NCI-H1417 (cell line): Measurements from ENCODE around the gene TGFB1I1.

Experiments
- DNase-seq, 3 experiments: peaks; one replicate each; lab custom pipeline; 2025; lab: John Stamatoyannopoulos, UW

TGFB1I1 gene

GRCh38 chr16:31452631-31453106 lies 19.3 kb upstream of the TGFB1I1 start:
- no peak for DNase-seq

GRCh38 chr16:31453255-31454204 lies 18.4 kb upstream of the TGFB1I1 start:
- DNase-seq = no peak

- peak in 1 of 3 experiments; percentile 2 for DNase-seq
These were observed 16.2 kb upstream of the TGFB1I1 start for GRCh38 chr16:31455601-31456314.

- no peak for DNase-seq
These were observed 15.0 kb upstream of the TGFB1I1 start for GRCh38 chr16:31456988-31457360.

DNA sequence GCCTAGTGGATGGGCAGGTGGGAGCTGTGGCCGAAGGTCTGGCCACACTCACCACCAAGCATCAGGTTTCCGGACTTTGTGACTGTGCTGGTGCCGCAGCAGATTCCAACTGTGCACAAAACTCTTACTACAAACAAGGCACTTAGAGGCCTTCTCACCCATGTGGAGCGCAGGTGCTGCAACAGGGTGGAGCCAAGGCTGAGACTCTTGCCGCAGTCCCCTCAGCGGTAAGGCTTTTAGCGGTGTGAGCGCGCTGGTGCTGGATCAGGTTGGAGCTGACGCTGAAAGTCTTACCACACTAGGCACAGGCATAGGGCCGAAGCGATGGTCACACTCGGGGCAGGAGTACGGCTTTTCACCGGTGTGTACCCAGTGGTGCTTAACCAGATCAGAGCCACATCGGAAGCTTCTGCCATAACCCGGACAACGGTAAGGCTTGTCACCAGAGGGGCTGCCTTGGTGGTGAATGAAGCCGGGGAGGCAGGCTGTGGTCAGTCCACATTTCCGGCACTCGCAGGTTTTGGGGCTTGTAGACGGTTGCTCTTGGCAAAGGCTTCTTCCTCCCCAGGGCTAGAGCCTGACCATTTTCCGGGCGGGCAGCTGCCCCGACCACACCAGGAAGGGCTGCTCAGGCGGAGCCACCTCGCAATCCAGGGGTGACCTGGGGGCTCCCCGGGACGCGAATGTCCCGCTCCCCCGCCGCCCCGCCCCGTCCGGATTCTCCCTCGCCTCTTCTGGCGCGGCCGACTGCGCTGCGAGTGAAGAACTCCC lies 13.7 kb upstream of the TGFB1I1 start:
- peak; percentile 22 to 67 (median 60) for DNase-seq

DNA sequence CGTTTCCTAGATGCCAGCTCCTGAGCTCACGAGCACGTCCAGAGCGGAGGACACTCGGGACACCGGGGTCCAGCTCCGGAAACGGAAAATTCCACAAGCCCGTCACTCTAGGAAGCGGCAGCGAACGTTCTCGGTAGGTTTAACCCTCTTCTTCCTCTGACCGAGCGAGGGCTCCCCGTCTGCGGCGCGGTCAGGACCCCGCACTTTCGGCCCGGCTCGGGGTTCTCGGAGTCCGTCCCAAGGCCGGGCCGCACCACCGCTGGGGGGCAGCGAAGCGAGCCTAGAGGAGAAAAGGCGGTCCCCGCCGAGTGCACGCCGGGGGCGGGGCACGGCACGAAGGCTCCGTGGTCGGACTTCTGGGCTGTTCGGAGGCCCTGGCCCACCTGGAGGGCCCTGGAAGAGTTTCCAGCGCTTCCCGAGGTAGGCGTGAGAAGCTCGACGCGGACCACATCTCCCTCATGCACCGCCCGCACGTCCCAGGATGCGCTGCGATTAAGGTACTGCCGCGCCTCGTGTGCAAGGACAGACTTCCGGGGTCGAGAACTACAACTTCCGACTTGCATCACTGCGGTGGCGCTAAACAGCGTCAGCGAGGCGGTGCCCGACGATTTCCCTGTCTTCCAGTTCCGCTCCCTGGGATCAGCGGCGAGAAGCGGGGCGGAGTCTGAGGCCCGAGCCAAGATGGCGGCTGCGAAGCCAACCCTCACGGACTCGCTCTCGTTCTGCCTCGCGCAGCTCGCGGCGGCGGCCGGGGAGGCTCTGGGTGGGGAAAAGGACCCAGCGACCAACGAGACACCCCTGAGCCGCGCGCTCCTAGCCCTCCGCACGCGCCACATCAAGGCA lies 12.9 kb upstream of the TGFB1I1 start, which contains the start of gene ARMC5:
TSS of gene ARMC5 (plus strand) at position 658 of the 843 bp plus-strand sequence. CDS start at position 682, 24 bp downstream.
- peak; percentile 88 to 98 (median 96) for DNase-seq

DNA sequence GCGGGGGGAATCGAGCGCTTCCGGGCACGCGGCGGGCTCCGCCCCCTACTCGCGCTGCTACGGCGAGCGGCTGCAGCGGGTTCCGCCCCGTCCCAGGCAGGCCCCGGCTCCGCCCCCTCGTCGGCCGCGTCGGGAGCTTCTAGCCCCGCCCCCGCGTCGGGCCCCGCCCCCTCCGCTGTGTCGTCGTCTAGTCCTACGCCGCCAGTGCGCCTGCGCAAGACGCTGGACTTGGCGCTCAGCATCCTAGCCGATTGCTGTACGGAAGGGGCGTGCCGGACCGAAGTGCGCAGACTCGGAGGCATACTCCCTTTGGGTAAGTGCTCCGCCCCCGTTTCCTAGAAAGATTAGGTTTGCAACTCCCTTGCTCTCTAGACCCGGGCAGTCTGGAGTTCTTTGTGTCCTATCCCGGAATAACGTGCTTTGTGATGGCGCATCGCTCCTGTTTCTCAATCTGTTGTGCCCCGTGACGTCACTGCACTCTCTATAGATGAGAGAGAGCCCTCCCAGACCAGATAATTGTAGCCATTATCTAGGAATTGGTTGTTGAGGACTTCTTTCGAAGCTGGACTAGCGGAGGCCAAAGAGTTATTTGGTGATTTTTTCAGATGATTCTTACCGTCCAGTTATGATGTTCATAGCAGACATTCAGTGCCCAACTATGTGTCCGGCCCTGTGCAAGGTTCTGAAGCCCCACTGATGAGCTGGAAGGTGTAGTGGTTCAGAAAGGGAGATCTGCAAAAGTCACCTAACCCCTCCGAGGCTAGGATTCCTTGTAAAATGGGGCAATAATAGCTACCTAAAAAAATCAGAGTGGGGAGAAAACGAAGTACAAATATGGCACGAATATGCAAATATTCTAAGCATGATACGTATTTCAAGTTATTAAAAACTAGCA lies 12.0 kb upstream of the TGFB1I1 start:
- DNase-seq = peak; percentile 97 to 99 (median 99)

DNA sequence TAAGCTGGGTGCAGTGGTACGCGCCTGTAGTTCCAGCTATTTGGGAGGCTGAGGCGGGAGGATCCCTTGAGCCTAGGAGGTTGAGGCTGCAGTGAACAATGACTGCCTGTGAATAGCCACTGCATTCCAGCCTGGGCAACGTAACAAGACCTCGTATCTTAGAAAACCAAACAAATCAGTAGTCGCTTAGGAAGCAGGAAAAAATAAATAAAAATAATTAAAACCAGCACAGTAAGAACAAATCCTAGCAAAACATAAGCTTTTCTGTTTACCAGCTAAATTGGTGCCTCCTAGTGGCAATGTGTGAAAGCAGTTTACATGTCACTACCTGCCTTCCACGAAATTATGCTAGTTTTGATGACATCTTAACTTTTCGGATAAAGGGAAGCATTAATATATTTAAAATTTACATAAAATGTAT lies 11.4 kb upstream of the TGFB1I1 start:
- DNase-seq = peak in 1 of 3 experiments; percentile 27

DNA sequence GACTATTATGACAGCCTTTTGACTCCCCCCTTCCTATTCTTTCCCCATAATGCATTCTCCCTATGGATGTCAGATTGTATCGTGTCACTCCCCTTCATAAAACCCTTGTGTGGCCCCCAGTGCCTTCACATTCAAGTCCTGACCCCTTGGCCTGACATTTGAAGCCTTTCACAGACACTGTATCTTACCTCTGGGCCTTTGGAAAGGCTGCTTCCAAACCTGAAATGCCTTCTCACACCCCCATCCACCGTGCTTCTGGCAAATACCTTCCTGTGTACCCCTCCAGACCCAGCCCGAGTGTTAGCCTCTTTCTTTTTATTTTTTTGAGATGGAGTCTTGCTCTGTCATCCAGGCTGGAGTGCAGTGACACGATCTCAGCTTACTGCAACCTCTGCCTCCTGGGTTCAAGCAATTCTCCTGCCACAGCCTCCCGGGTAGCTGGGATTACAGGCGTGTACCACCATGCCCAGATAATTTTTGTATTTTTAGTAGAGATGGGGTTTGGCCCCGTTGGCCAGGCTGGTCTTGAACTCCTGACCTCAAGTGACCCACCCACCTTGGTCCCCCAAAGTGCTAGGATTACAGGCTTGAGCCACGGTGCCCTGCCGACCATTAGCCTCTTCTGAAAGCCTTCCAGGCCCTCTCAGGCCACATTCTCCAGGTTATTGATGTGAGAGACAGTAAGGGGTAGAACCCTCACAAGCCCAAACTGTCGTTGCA lies 10.6 kb upstream of the TGFB1I1 start:
- no peak for DNase-seq

GRCh38 chr16:31461921-31462804 lies 9.8 kb upstream of the TGFB1I1 start:
- DNase-seq = no peak

- DNase-seq = no peak
These were observed 7.6 kb upstream of the TGFB1I1 start for GRCh38 chr16:31464348-31464769.

- DNase-seq = no peak
These were observed 7.1 kb upstream of the TGFB1I1 start for GRCh38 chr16:31464781-31465260.

DNA sequence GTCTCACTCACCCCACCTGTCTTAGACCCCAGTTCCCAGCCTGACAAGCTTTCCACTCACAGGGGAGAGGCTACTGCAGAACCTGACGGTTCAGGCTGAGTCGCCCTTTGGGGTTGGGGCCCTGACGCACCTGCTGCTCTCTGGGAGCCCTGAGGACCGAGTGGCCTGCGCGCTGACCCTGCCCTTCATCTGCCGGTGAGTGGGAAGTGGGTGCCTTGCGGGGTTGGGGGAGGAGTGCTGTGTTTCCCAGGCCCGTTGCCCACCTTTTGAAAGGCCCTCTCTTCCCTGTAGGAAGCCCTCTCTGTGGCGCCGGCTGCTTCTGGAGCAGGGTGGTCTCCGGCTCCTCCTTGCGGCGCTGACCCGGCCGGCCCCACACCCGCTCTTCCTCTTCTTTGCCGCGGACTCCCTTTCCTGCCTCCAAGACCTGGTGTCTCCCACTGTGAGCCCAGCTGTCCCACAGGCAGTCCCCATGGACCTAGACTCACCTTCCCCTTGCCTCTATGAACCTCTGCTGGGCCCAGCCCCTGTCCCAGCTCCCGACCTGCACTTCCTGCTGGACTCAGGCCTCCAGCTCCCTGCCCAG lies 6.1 kb upstream of the TGFB1I1 start:
- DNase-seq = no peak

DNA sequence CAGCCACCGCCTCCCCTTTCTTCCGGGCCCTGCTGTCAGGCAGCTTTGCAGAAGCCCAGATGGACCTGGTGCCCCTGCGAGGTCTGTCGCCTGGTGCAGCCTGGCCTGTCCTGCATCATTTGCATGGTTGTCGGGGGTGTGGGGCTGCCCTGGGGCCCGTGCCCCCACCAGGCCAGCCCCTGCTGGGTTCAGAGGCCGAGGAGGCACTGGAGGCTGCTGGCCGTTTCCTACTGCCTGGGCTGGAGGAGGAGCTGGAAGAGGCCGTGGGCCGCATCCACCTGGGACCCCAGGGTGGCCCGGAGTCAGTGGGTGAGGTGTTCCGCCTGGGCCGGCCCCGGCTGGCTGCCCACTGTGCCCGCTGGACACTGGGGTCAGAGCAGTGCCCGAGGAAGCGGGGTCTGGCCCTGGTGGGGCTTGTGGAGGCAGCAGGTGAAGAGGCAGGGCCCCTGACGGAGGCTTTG lies 5.5 kb upstream of the TGFB1I1 start:
- no peak for DNase-seq

DNA sequence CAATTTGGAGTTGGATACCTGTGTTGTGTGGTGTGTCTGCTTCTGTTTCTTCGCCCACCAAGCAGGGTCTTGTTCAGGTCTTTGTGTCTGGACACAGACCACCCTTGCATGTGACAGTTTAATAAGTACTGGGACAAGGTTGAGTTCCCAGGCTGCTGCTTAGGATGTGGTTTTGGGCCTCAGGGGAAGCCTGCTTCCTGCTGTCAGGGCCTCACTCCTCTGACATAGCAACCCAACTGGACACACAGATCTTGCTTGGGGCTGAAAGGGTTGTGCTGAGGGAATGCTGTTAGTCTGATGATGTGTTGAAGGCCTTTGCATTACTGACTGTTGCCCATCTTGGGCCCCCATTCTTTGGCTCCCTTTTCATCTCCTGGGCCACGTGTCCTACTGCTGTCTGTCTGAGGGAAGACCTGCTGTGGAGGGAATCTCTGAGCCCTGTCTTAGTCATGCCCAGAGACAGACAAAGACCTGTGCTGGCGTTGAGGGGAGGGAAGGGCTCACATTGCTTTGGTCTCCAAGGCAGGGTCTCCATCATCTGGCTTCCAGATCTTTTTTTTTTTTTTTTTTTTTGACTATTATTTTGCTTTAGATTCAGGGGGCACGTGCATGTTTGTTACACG lies 4.7 kb upstream of the TGFB1I1 start:
- no peak for DNase-seq

DNA sequence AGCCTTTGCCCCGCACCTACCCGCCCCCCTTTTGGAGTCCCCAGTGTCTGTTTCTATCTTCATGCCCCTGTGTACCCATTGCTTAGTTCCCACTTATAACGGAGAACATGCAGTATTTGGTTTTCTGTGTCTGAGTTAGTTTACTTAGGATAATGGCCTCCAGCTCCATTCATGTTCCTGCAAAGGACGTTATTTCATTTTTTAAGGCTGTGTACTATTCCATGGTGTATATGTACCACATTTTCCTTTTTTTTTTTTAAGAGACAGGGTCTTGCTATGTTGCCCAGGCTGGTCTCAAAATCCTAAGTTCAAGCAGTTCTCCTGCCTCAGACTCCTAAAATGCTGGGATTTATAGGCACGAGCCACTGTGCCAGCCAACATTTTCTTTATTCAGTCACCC lies 4.1 kb upstream of the TGFB1I1 start:
- no peak for DNase-seq

DNA sequence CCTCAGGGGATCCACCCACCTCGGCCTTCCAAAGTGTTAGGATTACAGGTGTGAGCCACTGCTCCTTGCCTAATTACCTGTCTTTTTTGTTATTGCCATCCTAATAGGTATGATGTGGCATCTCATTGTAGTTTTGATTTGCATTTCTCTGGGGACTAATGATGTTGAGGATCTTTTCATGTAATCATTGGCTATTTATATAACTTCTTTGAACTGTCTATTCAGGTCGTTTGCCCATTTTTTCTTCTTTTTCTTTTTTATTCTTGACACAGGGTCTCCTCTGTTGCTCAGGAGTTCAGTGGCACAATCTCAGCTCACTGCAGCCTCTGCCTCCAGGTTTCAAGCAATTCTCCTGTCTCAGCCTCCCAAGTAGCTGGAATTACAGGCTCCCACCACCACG lies 1.3 kb upstream of the TGFB1I1 start:
- no peak for DNase-seq
